ENCODE measurements around the gene SLC5A6. TPM values are rescaled to one million over a fixed set of nuclear protein-coding genes. Genes with fewer than 3 reads are reported as not detected.

SLC5A6 gene
- polyA plus RNA-seq, 2 donors, result 11.4 to 13.5 TPM

DNA sequence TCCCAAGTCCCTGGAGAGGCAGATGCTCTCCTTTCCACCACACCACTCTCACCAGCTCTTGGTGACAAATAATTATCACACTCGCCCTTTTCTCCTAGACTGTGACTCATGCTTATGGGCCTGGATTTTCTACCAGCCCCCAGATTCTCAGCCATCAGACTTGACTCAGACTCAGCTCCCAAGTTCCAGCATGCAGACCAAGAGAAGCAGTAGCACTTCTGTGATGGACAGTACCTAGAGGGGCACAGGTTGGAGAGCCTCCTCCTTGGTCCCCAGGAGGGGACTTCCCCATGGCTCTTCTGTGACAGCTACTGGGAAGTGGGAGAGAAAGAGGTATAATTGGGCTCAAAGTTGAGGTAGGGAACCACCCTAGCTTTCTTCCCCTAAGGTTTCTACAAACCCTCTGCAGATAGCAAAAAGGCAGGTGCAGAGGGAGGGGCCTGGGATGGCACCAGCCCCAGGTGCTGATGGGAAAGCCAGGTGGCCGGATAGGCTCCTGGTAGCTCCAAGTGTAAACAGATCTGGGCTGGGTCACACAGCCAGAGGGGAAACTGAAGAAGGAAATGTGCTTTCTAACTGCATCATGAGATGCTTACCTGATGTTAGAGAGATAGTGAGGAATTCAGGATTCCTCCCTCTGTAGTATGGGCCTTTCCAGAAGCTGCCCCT, 59.1 kb downstream of the SLC5A6 start:
- 57 to 64% methylated on average over 2 of the region's 2 CpGs for WGBS, 2 donors
- H3K4me3 ChIP-seq (ENCODE audit: low read depth in 1 of 2, low read length in 2 of 2), result no peak overlapping the region
- no peaks in the 10 kb centered on the region for H3K36me3 ChIP-seq (ENCODE audit: control insufficient read depth in 2 of 2, insufficient read depth in 2 of 2, low read length in 1 of 2)
- no peaks in the 10 kb centered on the region for H3K4me1 ChIP-seq (ENCODE audit: control insufficient read depth in 2 of 2, insufficient read depth in 2 of 2, low read length in 1 of 2)
- no peaks in the 10 kb centered on the region for H3K27me3 ChIP-seq (ENCODE audit: control insufficient read depth in 1 of 2, insufficient read depth in 2 of 2, low read length in 2 of 2)
- no peaks in the 10 kb centered on the region for H3K9me3 ChIP-seq (ENCODE audit: control insufficient read depth in 2 of 2, insufficient read depth in 1 of 2, low read depth in 1 of 2, low read length in 1 of 2)
- no peak overlapping the region for H3K27ac ChIP-seq (ENCODE audit: low read depth in 2 of 2, low read length in 1 of 2)

DNA sequence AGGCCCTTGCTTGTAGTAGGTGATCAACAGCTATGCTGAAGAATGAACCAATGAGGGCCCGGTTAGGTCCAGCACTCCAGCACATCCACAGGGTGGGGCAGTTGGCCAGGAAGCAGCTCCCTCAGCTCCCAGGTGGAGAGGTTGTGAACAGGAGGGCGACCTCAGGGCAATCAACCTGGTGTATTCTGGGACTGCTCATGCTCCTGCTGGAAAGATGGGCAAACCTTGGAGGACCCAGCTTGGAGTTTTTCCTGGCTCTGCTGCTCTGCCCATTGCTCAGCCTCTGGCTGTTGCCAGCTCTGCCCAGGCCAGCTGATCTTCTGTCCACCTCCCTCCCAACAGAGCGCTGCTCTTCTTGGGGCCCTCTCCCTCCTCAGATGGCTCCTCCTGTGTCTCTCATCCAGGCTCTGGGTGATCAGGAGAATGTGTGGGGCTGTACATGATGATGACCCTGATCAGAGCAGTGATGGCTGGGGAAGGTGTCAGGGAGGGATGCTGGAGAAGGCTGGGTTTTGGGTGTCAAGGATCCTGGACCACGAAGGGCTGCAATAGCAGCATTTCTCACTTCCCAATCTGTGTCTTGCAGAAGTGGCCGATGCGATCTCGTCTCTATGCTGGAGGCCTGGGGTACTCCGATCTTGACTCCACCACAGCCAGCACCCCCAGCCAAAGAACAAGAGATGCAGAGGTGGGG, 59.8 kb downstream of the SLC5A6 start:
- H3K27ac ChIP-seq (ENCODE audit: low read depth in 2 of 2, low read length in 1 of 2), result no peak overlapping the region
- 88 to 90% methylated on average over 8 of the region's 8 CpGs for WGBS, 2 donors
- H3K4me1 ChIP-seq (ENCODE audit: control insufficient read depth in 2 of 2, insufficient read depth in 2 of 2, low read length in 1 of 2), result no peaks in the 10 kb centered on the region
- H3K27me3 ChIP-seq (ENCODE audit: control insufficient read depth in 1 of 2, insufficient read depth in 2 of 2, low read length in 2 of 2), result no peaks in the 10 kb centered on the region
- H3K36me3 ChIP-seq (ENCODE audit: control insufficient read depth in 2 of 2, insufficient read depth in 2 of 2, low read length in 1 of 2), result no peaks in the 10 kb centered on the region
- H3K9me3 ChIP-seq (ENCODE audit: control insufficient read depth in 2 of 2, insufficient read depth in 1 of 2, low read depth in 1 of 2, low read length in 1 of 2), result no peaks in the 10 kb centered on the region
- H3K4me3 ChIP-seq (ENCODE audit: low read depth in 1 of 2, low read length in 2 of 2), result no peak overlapping the region

GRCh38 chr2:27150639-27151230, 61.3 kb downstream of the SLC5A6 start:
- H3K4me3 ChIP-seq (ENCODE audit: low read depth in 1 of 2, low read length in 2 of 2), result no peak overlapping the region
- H3K36me3 ChIP-seq (ENCODE audit: control insufficient read depth in 2 of 2, insufficient read depth in 2 of 2, low read length in 1 of 2), result no peaks in the 10 kb centered on the region
- no peaks in the 10 kb centered on the region for H3K4me1 ChIP-seq (ENCODE audit: control insufficient read depth in 2 of 2, insufficient read depth in 2 of 2, low read length in 1 of 2)
- H3K27ac ChIP-seq (ENCODE audit: low read depth in 2 of 2, low read length in 1 of 2), result no peak overlapping the region
- H3K9me3 ChIP-seq (ENCODE audit: control insufficient read depth in 2 of 2, insufficient read depth in 1 of 2, low read depth in 1 of 2, low read length in 1 of 2), result no peaks in the 10 kb centered on the region
- H3K27me3 ChIP-seq (ENCODE audit: control insufficient read depth in 1 of 2, insufficient read depth in 2 of 2, low read length in 2 of 2), result no peaks in the 10 kb centered on the region
- 81 to 87% methylated on average over 8 of the region's 8 CpGs for WGBS, 2 donors

Other genes starting within 250 kb of the SLC5A6 start
- 10 to 100 TPM in 1 of 2 donors, 1 to 10 TPM in 1; 7.4 to 13.4 TPM for gene MAPRE3, start 241.6 kb downstream of the SLC5A6 start, polyA plus RNA-seq
- gene TMEM214, start 179.3 kb downstream of the SLC5A6 start, polyA plus RNA-seq, result 10 to 100 TPM; 29.0 to 35.2 TPM
- gene AGBL5, start 160.6 kb downstream of the SLC5A6 start, polyA plus RNA-seq, result 10 to 100 TPM in 1 of 2 donors, 1 to 10 TPM in 1; 7.6 to 10.6 TPM
- 100 to 1,000 TPM; 203 to 358 TPM for gene OST4, start 140.6 kb downstream of the SLC5A6 start, polyA plus RNA-seq
- gene EMILIN1, start 133.7 kb downstream of the SLC5A6 start, polyA plus RNA-seq, result 10 to 100 TPM; 10.7 to 12.1 TPM
- 1 to 10 TPM; 2.2 to 3.3 TPM for gene KHK, start 125.5 kb downstream of the SLC5A6 start, polyA plus RNA-seq
- 1 to 10 TPM; 2.4 to 3.4 TPM for gene CGREF1, start 93.1 kb downstream of the SLC5A6 start, polyA plus RNA-seq
- under 1 TPM; 0.08 to 0.31 TPM for gene ABHD1, start 88.5 kb downstream of the SLC5A6 start, polyA plus RNA-seq
- gene PREB, start 77.6 kb downstream of the SLC5A6 start, polyA plus RNA-seq, result 10 to 100 TPM; 24.1 to 29.7 TPM
- not detected for gene PRR30, start 72.9 kb downstream of the SLC5A6 start, polyA plus RNA-seq
- under 1 TPM in 1 of 2 donors, not detected in 1; 0.02 TPM for gene TCF23, start 63.3 kb downstream of the SLC5A6 start, polyA plus RNA-seq
- gene ATRAID, start 227 bp downstream of the SLC5A6 start, polyA plus RNA-seq, result 10 to 100 TPM; 66.2 to 92.7 TPM
- 10 to 100 TPM; 16.8 to 18.3 TPM for gene CAD, start 5.1 kb upstream of the SLC5A6 start, polyA plus RNA-seq
- gene SLC30A3, start 50.8 kb upstream of the SLC5A6 start, polyA plus RNA-seq, result under 1 TPM; 0.08 to 0.09 TPM
- gene DNAJC5G, start 63.2 kb upstream of the SLC5A6 start, polyA plus RNA-seq, result under 1 TPM; 0.05 to 0.14 TPM
- under 1 TPM; 0.05 to 0.18 TPM for gene TRIM54, start 70.2 kb upstream of the SLC5A6 start, polyA plus RNA-seq
- gene UCN, start 96.2 kb upstream of the SLC5A6 start, polyA plus RNA-seq, result 1 to 10 TPM in 1 of 2 donors, under 1 TPM in 1; 0.41 to 1.1 TPM
- 10 to 100 TPM; 44.9 to 71.2 TPM for gene MPV17, start 110.8 kb upstream of the SLC5A6 start, polyA plus RNA-seq
- gene GTF3C2, start 144.5 kb upstream of the SLC5A6 start, polyA plus RNA-seq, result 10 to 100 TPM; 41.5 to 43.8 TPM
- gene EIF2B4, start 158.1 kb upstream of the SLC5A6 start, polyA plus RNA-seq, result 10 to 100 TPM; 44.1 to 55.5 TPM
- gene SNX17, start 158.3 kb upstream of the SLC5A6 start, polyA plus RNA-seq, result 10 to 100 TPM; 36.9 to 61.7 TPM
- 10 to 100 TPM; 20.0 to 34.5 TPM for gene ZNF513, start 168.5 kb upstream of the SLC5A6 start, polyA plus RNA-seq
- 10 to 100 TPM; 40.3 to 65.0 TPM for gene PPM1G, start 197.3 kb upstream of the SLC5A6 start, polyA plus RNA-seq
- gene NRBP1, start 216.4 kb upstream of the SLC5A6 start, polyA plus RNA-seq, result 10 to 100 TPM; 51.9 to 95.7 TPM
- gene KRTCAP3, start 230.1 kb upstream of the SLC5A6 start, polyA plus RNA-seq, result 10 to 100 TPM; 21.0 to 30.3 TPM